Nephron progenitor cell (in vitro differentiated cells): ENCODE results near the gene PEX11G.

ENCODE experiments used
- DNase-seq: peaks from one replicate; pipeline ENCODE4 v3.0.0; 2021
- H3K27ac Mint-ChIP-seq: 2 replicates; pipeline ENCODE4 v1.8.0; 2021; ENCODE audit warnings: mild to moderate bottlenecking, moderate library complexity, mixed read lengths
- H3K27me3 Mint-ChIP-seq: 2 replicates; pipeline ENCODE4 v1.8.0; 2021; ENCODE audit warnings: mild to moderate bottlenecking, low read depth, mixed read lengths; ENCODE audit not compliant: poor library complexity
- H3K36me3 Mint-ChIP-seq: 2 replicates; pipeline ENCODE4 v1.8.0; 2021; ENCODE audit warnings: low read depth, mixed read lengths
- H3K4me1 Mint-ChIP-seq: 2 replicates; pipeline ENCODE4 v1.8.0; 2021; ENCODE audit warnings: mixed read lengths
- H3K4me3 Mint-ChIP-seq: 2 replicates; pipeline ENCODE4 v1.8.0; 2021; ENCODE audit warnings: mild to moderate bottlenecking, moderate library complexity, mixed read lengths
- H3K9me3 Mint-ChIP-seq: 2 replicates; pipeline ENCODE4 v1.8.0; 2021; ENCODE audit warnings: mild to moderate bottlenecking, moderate library complexity, mixed read lengths
- TF ChIP-seq, protein P1 (sequence below): fragments of 200-600 bp; sonication (generic); IDR thresholded peaks from 2 replicates; pipeline ENCODE4 v1.5.0; 2021; ENCODE audit warnings: antibody characterized with exemption

PEX11G gene

DNA sequence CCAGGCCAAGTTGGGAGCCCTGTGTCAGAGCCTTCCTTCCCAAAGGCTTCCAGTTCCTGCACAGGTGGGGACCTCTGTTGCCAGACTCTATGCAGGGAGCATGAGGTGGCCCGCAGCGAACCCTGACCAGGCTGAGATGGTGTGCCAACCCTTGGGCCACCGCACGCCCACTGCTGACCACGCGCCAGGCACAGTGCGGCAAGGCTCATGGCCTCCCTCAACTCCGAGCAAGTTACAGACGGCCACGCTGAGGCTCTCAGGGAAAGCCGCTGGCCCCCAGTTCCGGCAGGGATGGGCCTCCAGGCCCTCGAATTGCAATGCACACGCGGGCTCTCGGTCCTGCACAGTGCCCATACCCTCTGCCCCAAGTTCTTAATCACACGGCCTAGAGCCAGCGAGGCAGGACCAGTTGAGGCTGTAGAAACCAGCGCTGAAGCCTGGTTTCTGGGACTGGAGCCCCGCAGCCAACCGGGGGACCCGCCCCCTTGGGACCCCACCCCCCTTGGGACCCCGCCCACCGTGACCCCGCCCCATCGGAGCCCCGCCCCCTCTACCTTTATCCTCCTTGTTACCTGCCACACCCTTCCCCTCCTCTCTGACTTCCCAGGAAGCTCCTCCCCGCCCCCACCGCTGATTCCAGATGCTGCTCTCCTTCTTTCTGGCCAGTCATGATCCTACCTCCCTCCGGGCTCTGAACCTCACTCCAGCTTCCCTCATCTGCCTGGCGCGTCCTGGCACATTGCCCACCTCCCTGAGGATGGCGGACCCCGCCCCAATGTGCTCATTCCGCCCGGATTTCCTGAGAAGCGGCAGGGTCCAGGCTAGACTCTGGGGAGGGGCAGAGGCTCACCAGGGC, 6.0 kb downstream of the PEX11G start:
- Mint-ChIP-seq H3K27ac (no peak overlapping the region), H3K4me1 (peaks cover 32% of the 10 kb centered on the region), H3K36me3 (no peaks in the 10 kb centered on the region), H3K9me3 (no peaks in the 10 kb centered on the region), H3K27me3 (peaks cover 13% of the 10 kb centered on the region), H3K4me3 (no peak overlapping the region)
- peak; percentile 28 for DNase-seq
- TF ChIP-seq, protein P1, sequence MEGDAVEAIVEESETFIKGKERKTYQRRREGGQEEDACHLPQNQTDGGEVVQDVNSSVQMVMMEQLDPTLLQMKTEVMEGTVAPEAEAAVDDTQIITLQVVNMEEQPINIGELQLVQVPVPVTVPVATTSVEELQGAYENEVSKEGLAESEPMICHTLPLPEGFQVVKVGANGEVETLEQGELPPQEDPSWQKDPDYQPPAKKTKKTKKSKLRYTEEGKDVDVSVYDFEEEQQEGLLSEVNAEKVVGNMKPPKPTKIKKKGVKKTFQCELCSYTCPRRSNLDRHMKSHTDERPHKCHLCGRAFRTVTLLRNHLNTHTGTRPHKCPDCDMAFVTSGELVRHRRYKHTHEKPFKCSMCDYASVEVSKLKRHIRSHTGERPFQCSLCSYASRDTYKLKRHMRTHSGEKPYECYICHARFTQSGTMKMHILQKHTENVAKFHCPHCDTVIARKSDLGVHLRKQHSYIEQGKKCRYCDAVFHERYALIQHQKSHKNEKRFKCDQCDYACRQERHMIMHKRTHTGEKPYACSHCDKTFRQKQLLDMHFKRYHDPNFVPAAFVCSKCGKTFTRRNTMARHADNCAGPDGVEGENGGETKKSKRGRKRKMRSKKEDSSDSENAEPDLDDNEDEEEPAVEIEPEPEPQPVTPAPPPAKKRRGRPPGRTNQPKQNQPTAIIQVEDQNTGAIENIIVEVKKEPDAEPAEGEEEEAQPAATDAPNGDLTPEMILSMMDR, result no peak

DNA sequence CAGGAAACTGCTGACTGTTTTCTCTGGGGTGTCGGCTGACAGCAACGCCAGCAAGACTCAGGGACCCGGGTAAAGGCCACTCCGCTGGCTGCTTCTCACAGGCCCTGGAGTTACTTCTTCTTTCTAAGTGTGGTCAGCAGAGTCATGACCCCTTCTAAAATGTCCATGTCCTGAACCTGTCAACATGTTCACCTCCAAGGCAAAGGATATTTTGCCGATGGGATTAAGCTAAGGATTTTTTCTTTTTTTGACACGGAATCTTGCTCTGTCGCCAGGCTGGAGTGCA, 7.9 kb downstream of the PEX11G start:
- peaks cover 32% of the 10 kb centered on the region for H3K4me1 Mint-ChIP-seq
- peaks cover 13% of the 10 kb centered on the region for H3K27me3 Mint-ChIP-seq
- H3K9me3 Mint-ChIP-seq, result no peaks in the 10 kb centered on the region
- H3K36me3 Mint-ChIP-seq, result no peaks in the 10 kb centered on the region
- DNase-seq, result no peak
- H3K27ac Mint-ChIP-seq, result peak overlapping the region; percentile 97
- TF ChIP-seq, protein P1, result no peak
- H3K4me3 Mint-ChIP-seq, result peak overlapping the region; percentile 28

DNA sequence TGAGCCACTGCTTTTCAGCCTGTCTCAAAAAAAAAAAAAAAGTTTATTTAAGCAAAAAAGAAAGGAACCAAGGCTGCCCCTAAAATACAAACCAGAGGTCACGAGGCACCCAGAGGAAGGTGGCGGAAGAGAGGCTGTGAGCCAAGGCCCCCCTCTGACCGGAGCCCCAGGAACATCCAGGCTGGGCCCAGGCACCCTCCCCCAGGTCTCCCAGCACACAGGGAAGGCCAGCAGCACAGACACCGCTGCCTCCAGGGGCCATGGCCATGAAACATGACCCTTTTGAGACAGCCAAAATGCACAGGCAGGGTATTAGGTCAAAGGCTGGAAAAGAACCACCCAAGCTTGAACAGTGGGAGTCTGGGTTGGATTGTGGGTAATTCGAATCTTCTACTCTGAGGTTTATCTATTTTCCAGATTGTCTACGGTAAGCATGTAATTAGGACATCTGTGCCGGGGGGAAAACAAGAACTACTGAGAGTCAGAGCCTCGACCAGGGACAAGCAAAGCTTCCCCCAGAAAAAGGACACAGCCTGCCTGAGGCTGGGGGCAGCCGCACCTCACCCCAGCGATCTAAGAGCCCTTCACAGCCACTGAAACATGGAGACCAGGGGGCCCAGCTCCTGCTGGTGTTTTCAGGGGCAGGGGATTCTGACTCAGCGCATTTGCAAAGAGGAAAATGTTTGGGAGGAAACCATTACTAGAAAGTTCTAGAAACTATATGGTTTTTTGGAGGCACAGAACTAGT, 8.4 kb downstream of the PEX11G start:
- DNase-seq, result peak; percentile 45
- peak overlapping the region; percentile 97 for H3K27ac Mint-ChIP-seq
- H3K4me1 Mint-ChIP-seq, result peaks cover 32% of the 10 kb centered on the region
- H3K4me3 Mint-ChIP-seq, result peak overlapping the region; percentile 54
- no peaks in the 10 kb centered on the region for H3K36me3 Mint-ChIP-seq
- peaks cover 11% of the 10 kb centered on the region for H3K27me3 Mint-ChIP-seq
- TF ChIP-seq, protein P1, result no peak
- H3K9me3 Mint-ChIP-seq, result no peaks in the 10 kb centered on the region

DNA sequence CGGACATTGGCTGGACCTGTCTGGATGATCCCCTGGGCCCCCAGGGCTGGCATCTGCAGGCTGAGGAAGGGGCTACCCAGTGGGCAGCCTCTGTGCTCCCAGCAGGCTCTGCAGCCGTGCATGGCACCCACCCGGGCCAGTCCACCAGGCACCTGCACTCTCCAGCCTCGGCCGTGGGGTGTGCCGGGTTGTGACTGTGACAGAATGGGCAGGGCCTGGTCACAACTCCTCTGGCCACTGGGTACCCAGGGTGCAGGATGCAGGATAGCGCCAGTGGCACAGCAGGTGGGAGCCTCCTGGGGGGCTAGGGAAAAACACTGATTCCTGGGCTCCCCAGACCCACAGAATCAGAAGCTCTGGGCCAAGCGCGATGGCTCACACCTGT, 10.0 kb downstream of the PEX11G start:
- H3K27me3 Mint-ChIP-seq, result peaks cover 4% of the 10 kb centered on the region
- H3K9me3 Mint-ChIP-seq, result no peaks in the 10 kb centered on the region
- H3K4me1 Mint-ChIP-seq, result peaks cover 32% of the 10 kb centered on the region
- no peak for DNase-seq
- no peak overlapping the region for H3K27ac Mint-ChIP-seq
- no peak overlapping the region for H3K4me3 Mint-ChIP-seq
- TF ChIP-seq, protein P1, result no peak
- no peaks in the 10 kb centered on the region for H3K36me3 Mint-ChIP-seq

DNA sequence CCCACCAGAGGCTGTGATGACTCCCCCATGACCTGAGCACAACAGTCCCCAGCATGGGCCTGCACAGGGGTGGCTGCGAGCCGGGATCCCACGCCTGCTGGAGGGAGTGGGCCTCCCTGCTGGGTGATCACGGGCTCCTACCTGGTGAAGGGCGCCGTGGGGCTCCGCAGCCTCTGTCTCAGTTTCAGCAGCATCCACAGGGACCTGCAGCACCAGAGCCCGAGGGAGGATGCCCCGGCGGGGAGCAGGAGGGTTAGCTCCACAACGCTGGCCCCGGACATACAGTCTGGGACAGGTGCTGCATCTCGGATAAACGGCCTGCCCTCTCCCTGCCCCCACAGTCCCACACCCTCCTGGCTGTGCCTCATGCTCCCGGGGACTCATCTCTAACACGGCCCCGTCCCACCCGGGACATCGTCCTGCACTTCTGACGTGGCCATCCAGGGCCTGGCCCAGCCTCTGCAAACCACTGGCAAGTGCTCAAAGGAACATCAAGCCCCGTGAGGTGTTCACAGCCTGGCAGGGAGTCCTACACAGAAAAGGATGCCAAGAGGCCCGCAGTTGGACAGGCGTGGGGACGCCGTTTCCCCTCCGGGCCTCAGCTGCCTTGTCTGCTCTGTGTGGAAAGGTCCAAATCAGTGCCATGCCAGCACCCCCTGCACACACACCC, 10.5 kb downstream of the PEX11G start:
- H3K4me1 Mint-ChIP-seq, result peaks cover 27% of the 10 kb centered on the region
- H3K27ac Mint-ChIP-seq, result no peak overlapping the region
- no peaks in the 10 kb centered on the region for H3K36me3 Mint-ChIP-seq
- DNase-seq, result no peak
- TF ChIP-seq, protein P1, result no peak
- H3K9me3 Mint-ChIP-seq, result no peaks in the 10 kb centered on the region
- no peaks in the 10 kb centered on the region for H3K27me3 Mint-ChIP-seq
- H3K4me3 Mint-ChIP-seq, result no peak overlapping the region
